ENCODE data around the gene VWA8. TPM values are rescaled to one million over a fixed set of nuclear protein-coding genes. Genes with fewer than 3 reads are reported as not detected.
A peak's percentile ranks its signal among the peaks of the same experiment; 100 is the strongest.
"Not testable (repeated sequence)": the region's sequence is repeated elsewhere in the genome, so short reads cannot be mapped to it uniquely, and the experiment has no call there.

Gene VWA8
- total RNA-seq, 1 experiment from 2014 or later = 9.9 TPM

DNA sequence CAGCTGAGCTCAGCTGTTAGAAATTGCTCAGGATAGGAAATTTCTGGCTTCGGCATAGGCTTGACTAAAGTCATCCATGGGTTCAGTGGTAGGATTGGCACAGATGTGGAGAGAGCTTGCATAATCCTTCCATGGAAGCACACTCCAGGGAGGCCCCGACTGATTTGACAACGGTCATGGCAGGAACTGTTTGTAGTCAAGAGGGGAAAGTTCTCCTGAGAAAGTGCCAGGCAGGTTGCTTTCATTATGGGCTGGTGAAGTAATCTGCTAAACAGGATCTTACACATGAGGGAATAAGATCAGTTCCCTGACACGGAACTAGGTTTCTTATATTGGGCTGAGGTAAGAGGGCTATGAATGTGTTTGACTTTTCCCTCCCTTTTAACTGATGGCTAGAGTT, 383.5 kb downstream of the VWA8 start:
- no peak for DNase-seq (ENCODE audit: low read depth)
- in situ Hi-C loops (cut with HindIII; ENCODE audit: low pct_unique_long_range_greater_than_20kb, low sequenced_read_pairs) = no loop called here

DNA sequence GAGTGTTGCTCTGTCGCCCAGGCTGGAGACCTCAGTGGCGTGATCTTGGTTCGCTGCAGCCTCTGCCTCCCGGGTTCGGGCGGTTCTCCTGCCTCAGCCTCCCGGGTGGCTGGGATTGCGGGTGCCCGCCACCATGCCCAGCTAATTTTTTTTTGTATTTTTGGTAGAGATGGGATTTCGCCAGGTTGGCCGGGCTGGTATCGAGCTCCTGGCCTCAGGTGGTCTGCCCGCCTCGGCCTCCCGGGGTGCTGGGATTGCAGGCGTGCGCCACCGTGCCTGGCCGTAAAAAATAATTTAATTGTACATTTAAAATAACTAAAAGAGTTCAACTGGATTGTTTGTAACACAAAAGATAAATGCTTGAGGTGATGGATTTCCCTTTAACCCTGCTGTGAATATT, 387.3 kb downstream of the VWA8 start:
- in situ Hi-C loops (cut with HindIII; ENCODE audit: low pct_unique_long_range_greater_than_20kb, low sequenced_read_pairs); DNase-seq (ENCODE audit: low read depth): not testable (repeated sequence)

DNA sequence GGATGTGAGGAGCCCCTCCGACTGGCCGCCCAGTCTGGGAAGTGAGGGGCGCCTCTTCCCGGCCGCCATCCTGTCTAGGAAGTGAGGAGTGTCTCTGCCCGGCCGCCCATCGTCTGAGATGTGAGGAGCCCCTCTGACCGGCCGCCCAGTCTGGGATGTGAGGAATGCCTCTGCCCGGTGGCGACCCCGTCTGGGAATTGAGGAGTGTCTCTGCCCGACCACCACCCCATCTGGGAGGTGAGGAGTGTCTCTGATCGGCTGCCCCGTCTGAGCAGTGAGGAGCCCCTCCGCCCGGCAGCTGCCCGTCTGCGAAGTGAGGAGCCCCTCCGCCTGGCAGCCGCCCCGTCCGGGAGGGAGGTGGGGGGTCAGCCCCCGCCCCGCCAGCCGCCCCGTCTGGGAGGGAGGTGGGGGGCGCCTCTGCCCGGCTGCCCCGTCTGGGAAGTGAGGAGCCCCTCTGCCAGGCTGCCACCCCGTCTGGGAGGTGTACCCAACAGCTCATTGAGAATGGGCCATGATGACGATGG, 389.0 kb downstream of the VWA8 start:
- in situ Hi-C loops (cut with HindIII; ENCODE audit: low pct_unique_long_range_greater_than_20kb, low sequenced_read_pairs); DNase-seq (ENCODE audit: low read depth): not testable (repeated sequence)

DNA sequence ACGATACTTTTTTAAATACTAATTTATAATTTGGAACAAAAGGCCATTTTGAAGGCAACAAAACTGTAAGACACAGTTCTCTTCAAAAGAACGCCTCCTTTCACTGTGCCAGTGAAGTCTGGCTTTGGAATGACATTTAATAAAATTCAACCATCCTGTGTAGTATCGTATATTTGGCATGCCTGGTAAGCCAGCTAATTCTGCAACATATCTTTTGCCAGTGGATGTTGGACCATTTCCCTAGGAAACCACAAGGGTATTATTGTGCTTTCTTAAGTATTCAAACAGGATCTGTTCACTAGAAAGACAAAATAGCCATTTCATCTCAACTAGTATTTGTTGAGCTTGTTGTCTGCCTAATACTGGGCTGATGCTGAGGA, 391.9 kb downstream of the VWA8 start:
- in situ Hi-C loops (cut with HindIII; ENCODE audit: low pct_unique_long_range_greater_than_20kb, low sequenced_read_pairs) = no loop called here
- DNase-seq (ENCODE audit: low read depth) = no peak

DNA sequence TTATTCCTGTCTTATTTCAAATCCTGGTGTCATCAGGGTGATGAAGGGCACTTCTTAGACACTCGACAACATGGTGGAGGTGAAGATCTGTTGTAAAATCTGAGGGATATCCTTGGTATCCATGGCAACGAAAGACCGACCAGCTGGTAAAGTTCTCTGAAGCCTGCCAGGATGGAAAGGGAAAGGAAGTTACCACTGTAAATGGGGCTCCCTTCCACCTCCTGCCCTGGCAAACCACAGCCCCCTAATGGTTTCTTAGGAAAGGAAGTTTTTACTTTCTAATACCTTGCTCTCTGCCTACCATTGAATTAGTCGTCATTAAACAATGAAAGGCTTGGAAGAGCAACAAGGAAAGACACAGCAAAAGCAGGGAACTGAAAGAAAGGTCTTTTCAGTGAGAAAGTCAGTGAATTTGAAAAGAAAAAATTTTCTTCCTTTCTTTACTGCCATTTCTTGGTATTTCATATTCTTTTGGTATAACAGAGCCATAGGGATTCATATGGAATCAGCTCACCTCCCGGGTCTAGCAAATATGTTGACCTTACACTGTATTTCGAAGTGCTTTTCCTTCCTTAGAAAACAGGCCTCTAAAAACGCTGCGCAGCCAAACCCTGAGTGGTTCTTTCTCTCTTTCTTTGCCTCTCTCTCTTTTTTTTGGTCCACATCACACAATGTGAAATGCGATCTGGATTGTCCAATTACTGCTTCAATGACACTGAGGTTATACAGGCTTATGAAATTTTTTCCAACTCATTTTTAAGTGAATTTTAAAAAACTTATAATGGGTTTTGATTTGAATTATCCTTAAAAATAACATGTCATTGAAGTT, 392.6 kb downstream of the VWA8 start:
- DNase-seq (ENCODE audit: low read depth) = no peak

DNA sequence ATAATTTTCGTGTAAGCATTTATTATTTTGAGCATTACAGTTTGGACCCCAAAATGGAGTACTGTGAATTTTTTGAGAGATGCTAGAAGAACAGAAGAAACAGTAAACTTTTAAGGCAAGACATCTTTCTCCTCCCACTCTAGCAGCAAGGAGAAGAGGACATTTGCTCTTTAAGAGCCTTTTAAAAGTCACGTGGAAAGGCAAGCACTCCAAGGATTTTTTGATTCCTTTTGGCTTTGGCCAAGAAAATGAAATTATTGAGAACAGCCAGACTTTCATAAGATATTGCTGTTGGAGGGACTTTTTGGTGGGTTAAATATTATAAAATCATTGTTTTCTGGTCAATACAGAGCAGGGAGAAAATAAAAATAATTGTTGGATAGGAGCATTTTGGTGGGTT, 393.5 kb downstream of the VWA8 start:
- no peak for DNase-seq (ENCODE audit: low read depth)
- in situ Hi-C loops (cut with HindIII; ENCODE audit: low pct_unique_long_range_greater_than_20kb, low sequenced_read_pairs) = no loop called here

More for the DNA sequence above, 392.6 kb downstream of the VWA8 start:
- in situ Hi-C loops (cut with HindIII; ENCODE audit: low pct_unique_long_range_greater_than_20kb, low sequenced_read_pairs) = no loop called here

DNA sequence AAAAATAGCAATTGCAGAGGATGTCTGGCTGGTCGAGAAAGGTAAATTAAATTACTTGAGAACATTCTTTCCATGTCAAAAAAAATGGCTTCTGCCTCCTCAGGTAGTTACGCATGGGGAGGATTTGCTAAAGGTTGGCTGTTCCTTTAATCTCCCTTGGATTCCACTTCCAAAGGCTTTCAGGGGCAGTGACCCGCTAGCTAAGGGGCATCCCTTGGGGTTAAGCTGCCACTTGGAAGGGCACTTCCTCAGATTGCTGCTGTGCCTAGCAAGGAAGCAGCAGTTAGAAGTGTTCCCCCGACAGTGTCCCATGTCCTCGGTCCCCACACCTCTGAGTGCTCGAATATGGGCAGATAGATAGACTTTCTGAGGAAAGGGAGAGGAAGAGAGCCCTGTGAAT, 395.1 kb downstream of the VWA8 start:
- in situ Hi-C loops (cut with HindIII; ENCODE audit: low pct_unique_long_range_greater_than_20kb, low sequenced_read_pairs) = no loop called here
- DNase-seq (ENCODE audit: low read depth) = no peak

DNA sequence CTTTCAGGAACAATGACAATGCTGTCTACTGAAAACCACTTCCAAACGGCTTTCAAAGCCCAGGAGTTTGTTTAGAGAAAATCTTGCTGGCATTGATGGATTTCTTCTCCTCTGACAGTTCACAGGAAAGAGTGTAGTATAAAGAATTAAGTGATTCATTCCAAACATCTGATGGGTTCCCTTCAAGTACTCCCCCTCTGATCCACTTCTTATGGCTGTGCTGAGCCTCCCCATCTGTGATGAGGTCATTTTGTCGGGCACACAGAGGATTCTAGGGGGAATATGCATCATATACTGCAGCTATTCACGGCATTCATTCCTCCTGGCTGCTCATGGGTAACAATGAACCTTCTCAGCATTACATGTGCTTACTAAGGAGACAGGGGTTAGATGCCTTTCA, 395.7 kb downstream of the VWA8 start:
- DNase-seq (ENCODE audit: low read depth) = peak; percentile 76

DNA sequence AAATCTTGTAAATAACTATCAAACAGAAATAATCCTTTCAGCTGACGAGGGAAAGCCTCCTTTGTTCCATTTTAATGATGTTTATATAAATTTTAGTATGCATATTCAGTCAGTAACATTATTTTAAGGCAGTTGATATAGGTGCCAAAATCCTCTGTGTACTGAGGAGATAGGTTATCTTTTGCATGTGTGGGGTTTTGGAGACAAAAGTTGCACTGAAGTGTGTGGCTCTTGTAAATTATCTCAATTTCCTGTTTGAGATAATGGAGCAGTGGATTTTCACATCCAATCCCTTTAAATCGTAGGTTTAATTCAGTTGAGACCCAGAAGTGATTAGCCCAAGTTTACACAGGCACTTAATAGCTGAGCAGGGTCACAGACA, 396.9 kb downstream of the VWA8 start:
- DNase-seq (ENCODE audit: low read depth) = no peak
- in situ Hi-C loops (cut with HindIII; ENCODE audit: low pct_unique_long_range_greater_than_20kb, low sequenced_read_pairs) = no loop called here

More for the DNA sequence above, 395.7 kb downstream of the VWA8 start:
- in situ Hi-C loops (cut with HindIII; ENCODE audit: low pct_unique_long_range_greater_than_20kb, low sequenced_read_pairs) = no loop called here

DNA sequence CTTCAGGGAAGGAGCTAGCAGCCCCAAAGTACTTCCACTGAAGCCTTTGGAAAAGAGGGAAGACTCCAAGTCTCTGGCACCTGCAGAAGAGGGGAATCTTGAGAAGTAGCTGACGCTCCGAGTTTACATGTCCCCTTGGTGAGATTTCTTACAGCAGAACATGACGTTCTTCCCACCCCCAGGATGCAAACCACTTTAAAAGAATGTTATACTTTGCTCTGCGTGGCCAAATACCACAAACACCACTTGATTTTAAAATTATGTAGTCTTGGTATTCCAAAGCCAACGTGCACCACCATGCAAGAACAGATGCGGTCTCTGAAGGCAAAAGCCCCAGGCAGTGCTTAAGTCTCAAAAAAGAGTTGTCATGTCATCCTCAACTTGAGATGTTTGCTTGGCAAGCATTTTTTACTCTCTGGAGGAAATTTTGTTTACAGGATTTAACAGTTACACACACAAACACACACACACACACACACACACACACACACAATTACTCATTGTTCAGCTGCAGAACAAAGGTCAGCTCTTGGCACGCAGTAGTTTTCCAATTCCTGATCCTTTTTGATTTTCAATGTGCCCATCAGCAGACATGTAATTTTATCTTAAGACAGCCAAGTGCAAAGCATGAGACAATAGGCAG, 397.4 kb downstream of the VWA8 start:
- no peak for DNase-seq (ENCODE audit: low read depth)
- in situ Hi-C loops (cut with HindIII; ENCODE audit: low pct_unique_long_range_greater_than_20kb, low sequenced_read_pairs) = no loop called here

DNA sequence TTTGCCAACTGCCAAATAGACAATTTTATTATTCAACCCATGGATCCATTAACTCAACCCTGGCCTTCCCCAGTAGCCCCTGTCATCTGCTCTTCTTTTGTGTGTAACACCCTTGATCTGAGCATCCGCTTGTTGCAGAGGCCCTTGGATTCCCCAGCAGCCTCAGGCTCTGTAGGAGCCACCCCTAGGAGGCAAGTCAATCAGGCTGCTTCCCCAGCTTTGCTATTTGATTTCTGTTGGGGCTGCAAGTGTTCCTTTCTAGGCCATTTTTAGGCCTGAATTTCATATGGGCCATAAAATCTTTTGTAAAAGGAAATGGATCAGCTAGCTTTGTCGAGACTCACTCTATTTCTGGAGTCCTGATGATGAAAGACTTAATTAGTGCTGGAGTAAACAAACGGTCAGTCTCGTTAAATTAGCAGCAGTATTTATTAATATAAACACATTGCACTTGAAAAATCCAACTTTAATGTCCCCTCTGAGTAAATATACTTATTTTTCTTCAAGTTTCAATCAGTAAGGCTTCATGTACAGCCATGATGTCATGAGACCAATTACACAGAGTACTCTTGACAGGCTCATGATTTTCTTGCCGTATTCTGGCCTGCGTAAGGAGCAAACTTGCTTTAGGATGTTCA, 398.2 kb downstream of the VWA8 start:
- in situ Hi-C loops (cut with HindIII; ENCODE audit: low pct_unique_long_range_greater_than_20kb, low sequenced_read_pairs) = no loop called here
- DNase-seq (ENCODE audit: low read depth) = no peak

DNA sequence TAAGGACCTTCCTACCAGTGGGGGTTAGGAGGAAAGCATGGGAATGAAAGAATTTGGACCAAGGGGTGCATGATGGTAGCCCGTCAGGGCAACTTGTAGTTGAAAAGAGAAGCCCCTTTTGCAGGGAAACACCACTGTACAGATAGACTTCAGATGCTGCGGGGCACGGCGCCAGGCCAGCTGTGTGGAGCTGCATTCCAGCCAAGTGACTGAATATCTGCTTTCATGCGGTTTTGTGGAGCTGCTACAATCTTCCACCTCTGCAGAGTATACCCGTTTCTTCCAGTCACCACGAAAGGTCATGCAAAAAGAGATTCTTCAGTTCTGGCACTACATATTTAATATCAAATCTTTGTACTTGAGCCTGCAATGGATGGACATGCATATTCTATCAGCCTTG, 398.8 kb downstream of the VWA8 start:
- in situ Hi-C loops (cut with HindIII; ENCODE audit: low pct_unique_long_range_greater_than_20kb, low sequenced_read_pairs) = no loop called here
- DNase-seq (ENCODE audit: low read depth) = no peak

DNA sequence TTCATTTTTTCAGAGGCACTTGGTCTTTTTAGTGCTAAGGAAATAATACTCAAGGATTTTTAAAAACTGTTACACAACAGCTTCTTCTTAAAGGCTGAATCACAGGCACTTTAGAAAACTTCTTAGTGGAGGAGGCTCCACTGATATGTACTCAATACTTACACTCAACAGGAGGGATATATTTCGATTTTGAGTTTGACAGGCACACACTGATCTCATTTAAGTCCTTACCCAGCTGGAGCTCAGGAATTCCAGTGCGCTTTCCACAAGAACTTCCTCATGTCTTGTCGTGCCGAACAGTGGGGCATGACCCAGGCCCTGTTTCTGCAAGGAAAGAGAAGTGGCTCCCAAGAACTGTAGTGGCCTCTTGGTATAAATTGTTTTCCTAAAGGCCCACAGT, 399.7 kb downstream of the VWA8 start:
- in situ Hi-C loops (cut with HindIII; ENCODE audit: low pct_unique_long_range_greater_than_20kb, low sequenced_read_pairs) = no loop called here
- DNase-seq (ENCODE audit: low read depth) = no peak

DNA sequence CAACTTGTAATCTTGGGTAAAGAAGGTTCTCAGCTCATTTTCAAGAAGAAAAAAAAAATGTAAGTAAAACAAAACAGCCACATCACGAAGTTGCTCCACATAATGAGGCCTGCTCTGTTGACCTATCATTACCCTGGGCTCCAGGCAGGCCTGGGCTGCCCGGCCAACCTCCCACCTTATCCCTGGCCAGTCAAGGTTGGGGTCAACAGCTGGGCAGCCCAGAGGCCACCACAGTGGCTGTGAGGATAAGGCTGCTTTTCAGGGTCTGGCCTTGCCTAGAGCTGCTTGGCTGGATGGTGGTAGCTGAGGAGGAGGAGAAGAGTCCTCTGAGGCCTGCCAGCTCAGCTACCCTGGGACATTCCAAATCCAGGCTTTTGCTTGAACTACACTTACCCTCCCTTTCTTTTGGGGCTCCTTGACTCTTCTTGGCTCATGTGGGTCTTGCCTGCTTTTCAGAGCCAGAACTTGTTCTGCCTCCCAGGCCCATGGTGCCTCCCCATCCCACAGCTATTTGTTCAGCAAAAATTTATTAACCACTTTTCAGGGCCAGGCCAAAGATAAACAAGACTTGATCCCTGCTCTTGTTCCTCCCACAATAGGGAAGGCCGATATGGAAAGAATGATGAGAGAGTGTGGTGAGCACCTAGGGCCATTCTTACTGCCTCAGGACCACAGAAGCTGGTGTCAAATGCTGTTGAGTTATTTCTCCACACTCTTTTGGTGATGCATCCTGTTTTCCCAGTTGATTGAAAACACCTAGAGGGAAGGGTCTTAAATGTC, 401.9 kb downstream of the VWA8 start:
- DNase-seq (ENCODE audit: low read depth) = no peak
- in situ Hi-C loops (cut with HindIII; ENCODE audit: low pct_unique_long_range_greater_than_20kb, low sequenced_read_pairs) = no loop called here

DNA sequence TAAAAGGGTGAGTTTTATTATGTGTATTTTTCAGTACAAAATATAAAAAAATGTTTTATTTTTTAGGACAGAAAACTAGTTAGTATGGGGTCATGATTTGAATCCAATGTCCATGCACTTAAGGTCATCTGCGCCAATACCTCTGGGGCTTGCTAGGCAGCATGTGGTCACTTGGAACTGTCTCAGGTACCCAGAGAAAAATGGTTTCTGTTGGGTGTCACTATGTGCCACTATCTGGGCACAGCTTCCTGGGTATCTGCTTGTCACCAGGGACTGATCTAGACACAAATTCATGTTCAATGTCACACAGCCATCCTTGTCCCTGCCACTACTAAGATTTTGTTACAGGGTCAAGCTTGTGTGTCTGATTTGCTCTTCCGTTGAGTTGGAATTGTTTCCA, 403.2 kb downstream of the VWA8 start:
- in situ Hi-C loops (cut with HindIII; ENCODE audit: low pct_unique_long_range_greater_than_20kb, low sequenced_read_pairs) = no loop called here
- no peak for DNase-seq (ENCODE audit: low read depth)

DNA sequence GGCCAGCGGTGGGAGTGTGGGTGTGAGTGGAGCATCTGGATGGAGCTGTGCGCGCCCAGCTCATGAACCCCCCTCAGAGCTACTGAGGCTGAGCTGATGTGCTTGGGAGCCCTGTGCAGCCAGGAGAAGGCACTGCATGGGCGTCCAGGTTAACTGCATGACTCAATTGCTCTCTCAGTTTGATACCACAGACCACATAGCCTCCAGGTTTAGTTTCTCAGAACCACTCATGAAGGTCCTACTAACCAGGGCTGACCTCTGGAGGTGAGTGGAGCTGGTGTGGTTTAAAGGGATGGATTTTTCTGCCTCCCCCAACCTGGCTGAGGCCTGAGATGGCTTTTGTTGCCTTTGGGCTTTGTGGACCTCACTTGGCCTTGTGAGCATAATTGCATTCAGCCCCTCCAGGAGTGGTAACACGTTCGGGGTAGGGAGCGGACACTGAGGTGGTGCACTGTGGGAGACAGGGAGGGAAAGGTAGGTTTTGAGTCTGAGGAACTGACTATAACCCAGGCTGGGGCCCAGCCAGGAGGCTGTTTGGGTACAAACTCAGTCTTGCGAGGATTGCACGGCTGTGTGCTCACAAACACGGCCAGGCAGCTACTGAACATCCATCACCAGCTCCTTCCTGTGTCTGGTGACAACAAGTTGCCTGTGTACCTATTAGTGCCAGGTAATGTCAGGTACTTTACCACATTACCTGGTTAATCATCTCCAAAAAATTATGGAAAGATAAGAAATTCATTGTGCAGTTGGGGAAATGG, 406.1 kb downstream of the VWA8 start:
- in situ Hi-C loops (cut with HindIII; ENCODE audit: low pct_unique_long_range_greater_than_20kb, low sequenced_read_pairs) = no loop called here
- no peak for DNase-seq (ENCODE audit: low read depth)

DNA sequence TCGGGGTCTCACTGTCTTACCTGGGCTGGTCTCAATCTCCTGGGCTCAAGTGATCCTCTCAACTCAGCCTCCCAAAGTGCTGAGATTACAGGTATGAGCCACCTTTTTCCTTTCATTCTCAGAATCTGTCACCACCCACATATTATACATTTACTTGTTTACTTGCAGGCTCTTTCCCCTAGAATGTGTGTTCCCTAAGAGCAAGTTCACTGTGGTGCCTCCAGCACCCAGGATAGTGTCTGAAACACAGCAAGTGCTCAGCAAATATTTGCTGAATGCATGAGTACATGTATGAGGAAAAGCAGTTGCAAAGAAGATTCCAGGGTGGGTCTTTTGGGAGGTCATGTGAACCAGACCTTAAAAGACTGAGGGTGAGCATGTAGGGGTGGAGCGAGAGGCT, 406.7 kb downstream of the VWA8 start:
- in situ Hi-C loops (cut with HindIII; ENCODE audit: low pct_unique_long_range_greater_than_20kb, low sequenced_read_pairs) = no loop called here
- DNase-seq (ENCODE audit: low read depth) = no peak

DNA sequence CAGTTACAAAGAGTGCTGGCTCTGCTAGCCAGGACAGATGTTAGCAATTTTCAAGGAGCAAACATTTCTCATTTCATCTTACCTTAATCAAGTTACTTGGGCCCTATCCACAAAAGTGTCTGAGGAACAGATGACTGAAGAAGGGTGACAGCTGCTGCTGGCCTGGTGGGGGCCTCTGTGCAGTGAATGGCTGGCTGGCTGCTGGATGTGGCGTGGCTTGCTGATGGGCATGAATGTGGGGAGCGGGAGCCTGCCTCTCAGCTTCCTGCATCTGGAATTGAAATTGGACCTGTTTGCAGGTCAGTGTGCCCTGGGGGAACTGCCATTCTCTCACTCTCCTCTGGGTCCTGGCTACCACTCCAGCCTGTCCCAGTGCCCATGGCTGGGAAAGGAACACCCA, 408.9 kb downstream of the VWA8 start:
- DNase-seq (ENCODE audit: low read depth) = no peak
- in situ Hi-C loops (cut with HindIII; ENCODE audit: low pct_unique_long_range_greater_than_20kb, low sequenced_read_pairs) = no loop called here
